Keratinocyte (primary cell): Measurements from ENCODE around the gene ERO1B. TPM values are rescaled to one million over a fixed set of nuclear protein-coding genes. Genes with fewer than 3 reads are reported as not detected.

ENCODE experiments used
- DNase-seq: peaks from one replicate; pipeline ENCODE4 v3.0.0-alpha.2; 2011; ENCODE audit warnings: low read depth, missing footprints, low spot score
- FAIRE-seq: peaks from 2 replicates; lab custom pipeline; 2011; peaks lifted over from hg19 to GRCh38; lab: Jason Lieb, UNC
- H2AFZ ChIP-seq: 2 replicates; pipeline ENCODE4 v1.6.0; 2012; ENCODE audit warnings: low read length, control low read depth, inconsistent platforms; ENCODE audit not compliant: control insufficient read depth
- H3K27ac ChIP-seq: 2 replicates; pipeline ENCODE4 v1.5.1; 2011; ENCODE audit warnings: low read length; ENCODE audit not compliant: control insufficient read depth, insufficient read depth
- H3K27me3 ChIP-seq: 3 replicates; pipeline ENCODE4 v1.6.0; 2011; ENCODE audit warnings: low read length; ENCODE audit not compliant: control insufficient read depth, insufficient read depth; ENCODE audit errors: extremely low read depth
- H3K36me3 ChIP-seq, 2 experiments: 2 replicates in 1 of 2; 3 replicates in 1 of 2; pipeline ENCODE4 v1.5.1; 2011; ENCODE audit warnings: low read length in 2 of 2, mild to moderate bottlenecking in 1 of 2; ENCODE audit not compliant: control insufficient read depth in 2 of 2, insufficient read depth in 2 of 2; ENCODE audit errors: extremely low read depth in 1 of 2
- H3K4me1 ChIP-seq: 3 replicates; pipeline ENCODE4 v1.5.1; 2011; ENCODE audit warnings: low read length; ENCODE audit not compliant: control insufficient read depth, insufficient read depth; ENCODE audit errors: extremely low read depth
- H3K4me2 ChIP-seq: 3 replicates; pipeline ENCODE4 v1.6.0; 2011; ENCODE audit warnings: low read depth, low read length; ENCODE audit not compliant: control insufficient read depth, insufficient read depth; ENCODE audit errors: extremely low read depth
- H3K4me3 ChIP-seq, 3 experiments: fragments of 200-600 bp in 1 of 3; sonication (generic) in 1 of 3; 2 replicates in 2 of 3; 3 replicates in 1 of 3; pipeline ENCODE4 v1.5.1; 2011 to 2016; ENCODE audit warnings: low read length in 3 of 3, mild to moderate bottlenecking in 3 of 3, control low read depth in 2 of 3, inconsistent platforms in 1 of 3, low read depth in 1 of 3, mixed read lengths in 1 of 3, mixed run types in 1 of 3, moderate library complexity in 1 of 3; ENCODE audit not compliant: control insufficient read depth in 2 of 3, insufficient read depth in 2 of 3; ENCODE audit errors: extremely low read depth in 1 of 3
- H3K79me2 ChIP-seq: 2 replicates; pipeline ENCODE4 v1.6.0; 2012; ENCODE audit warnings: low read length; ENCODE audit not compliant: control insufficient read depth, insufficient read depth
- H3K9ac ChIP-seq: 3 replicates; pipeline ENCODE4 v1.6.0; 2011; ENCODE audit warnings: low read length; ENCODE audit not compliant: control insufficient read depth, insufficient read depth; ENCODE audit errors: extremely low read depth
- H3K9me1 ChIP-seq: 3 replicates; pipeline ENCODE4 v1.6.0; 2011; ENCODE audit warnings: low read length; ENCODE audit not compliant: control insufficient read depth, insufficient read depth; ENCODE audit errors: extremely low read depth
- H3K9me3 ChIP-seq: 2 replicates; pipeline ENCODE4 v1.5.1; 2012; ENCODE audit warnings: low read depth, low read length; ENCODE audit not compliant: control insufficient read depth
- H4K20me1 ChIP-seq: 3 replicates; pipeline ENCODE4 v1.6.0; 2011; ENCODE audit warnings: low read length; ENCODE audit not compliant: control insufficient read depth, insufficient read depth; ENCODE audit errors: extremely low read depth
- CTCF ChIP-seq, 3 experiments: IDR thresholded peaks in 1 of 3; conservative IDR thresholded peaks in 1 of 3; optimal IDR thresholded peaks in 1 of 3; 2 replicates in 2 of 3; 3 replicates in 1 of 3; pipeline versions ENCODE3 to v1.5.1; 2011; ENCODE audit warnings: low read length in 3 of 3, mild to moderate bottlenecking in 3 of 3, moderate library complexity in 2 of 3, control low read depth in 1 of 3, inconsistent platforms in 1 of 3; ENCODE audit not compliant: insufficient read depth in 2 of 3; ENCODE audit errors: extremely low read depth in 1 of 3
- EZH2 ChIP-seq: IDR thresholded peaks from one replicate; pipeline ENCODE4 v1.6.1; 2012; ENCODE audit warnings: inconsistent platforms, mild to moderate bottlenecking, low read length, moderate library complexity
- dilution Hi-C: fragments of 300-500 bp; cut with MboI; formaldehyde crosslinking; loops from one replicate; pipeline ENCODE4 v1.7.0; 2020; ENCODE audit warnings: low sequenced_read_pairs; ENCODE audit not compliant: extremely low pct_ligation_motif_present
- polyA plus RNA-seq, 5 experiments: library from polyadenylated mRNA; depleted of rRNA in 3 of 5; stranded (reverse) in 3 of 5; stranded (forward) in 1 of 5; unstranded in 1 of 5; fragments of >200 nt; gene quantifications; 1 replicate in 1 of 5; 2 replicates in 3 of 5; 3 replicates in 1 of 5; pipeline versions ENCODE4 v1.2.1 to v1.2.3, GENCODE V29; 2011 to 2012; ENCODE audit warnings: missing spikeins in 2 of 5, low read depth in 1 of 5, low replicate concordance in 1 of 5

Gene ERO1B
- polyA plus RNA-seq, 1 donor (not counting 4 experiments of a cell fraction or from before 2014, with no cell fraction given), result 3.1 TPM

- no peaks in the 10 kb centered on the region for H3K27me3 ChIP-seq
- no peak for FAIRE-seq
- dilution Hi-C loops, result no loop called here
Observed at GRCh38 chr1:236288620-236288976, 6.8 kb upstream of the ERO1B start.

GRCh38 chr1:236287757-236288619, 6.2 kb upstream of the ERO1B start:
- dilution Hi-C loops, result no loop called here
- no peak overlapping the region for H2AFZ ChIP-seq
- H3K4me2 ChIP-seq, result no peak overlapping the region
- no peaks in the 10 kb centered on the region for H3K27me3 ChIP-seq
- no peaks in the 10 kb centered on the region for H3K9me3 ChIP-seq
- no peaks in the 10 kb centered on the region for H4K20me1 ChIP-seq
- H3K36me3 ChIP-seq, result no peaks in the 10 kb centered on the region
- no peak for DNase-seq
- no peak for FAIRE-seq
- TF ChIP-seq CTCF (optimal IDR thresholded peaks at IDR 0.05 in 1 of 3, IDR thresholded peaks at IDR 0.05 in 1 of 3, conservative IDR thresholded peaks at IDR 0.05 in 1 of 3; ENCODE audit: extremely low read depth in 1 of 3, insufficient read depth in 2 of 3, low read length in 3 of 3) (no peak), EZH2 (no peak)
- H3K27ac ChIP-seq, result no peak overlapping the region
- H3K4me1 ChIP-seq, result no peaks in the 10 kb centered on the region
- no peak overlapping the region for H3K9ac ChIP-seq
- no peaks in the 10 kb centered on the region for H3K79me2 ChIP-seq
- no peaks in the 10 kb centered on the region for H3K9me1 ChIP-seq
- no peak overlapping the region for H3K4me3 ChIP-seq

More at GRCh38 chr1:236288620-236288976, 6.8 kb upstream of the ERO1B start:
- Histone ChIP-seq H3K4me2 (no peak overlapping the region), H3K27ac (no peak overlapping the region), H3K9ac (no peak overlapping the region), H3K36me3 (no peaks in the 10 kb centered on the region), H3K4me3 (no peak overlapping the region), H4K20me1 (no peaks in the 10 kb centered on the region), H3K9me1 (no peaks in the 10 kb centered on the region), H3K79me2 (no peaks in the 10 kb centered on the region), H2AFZ (no peak overlapping the region), H3K4me1 (no peaks in the 10 kb centered on the region), H3K9me3 (no peaks in the 10 kb centered on the region)
- DNase-seq, result no peak
- TF ChIP-seq CTCF (optimal IDR thresholded peaks at IDR 0.05 in 1 of 3, IDR thresholded peaks at IDR 0.05 in 1 of 3, conservative IDR thresholded peaks at IDR 0.05 in 1 of 3; ENCODE audit: extremely low read depth in 1 of 3, insufficient read depth in 2 of 3, low read length in 3 of 3) (no peak), EZH2 (no peak)
